ENCODE results near the gene ZEB2. TPM values are rescaled to one million over a fixed set of nuclear protein-coding genes. Genes with fewer than 3 reads are reported as not detected.

ZEB2 gene
- total and polyA plus RNA-seq, 2 of the 13 experiments (the other 11 are each of a cell fraction or from before 2014, with no cell fraction given) = 0.07 TPM; not detected in 1

GRCh38 chr2:144512891-144513351 lies 7.0 kb downstream of the ZEB2 start:
- FAIRE-seq (no peak), DNase-seq (ENCODE audit: low spot score) (no peak), ATAC-seq (no peak)
- H3K79me2 ChIP-seq (ENCODE audit: insufficient read depth, low read length) = no peaks in the 10 kb centered on the region
- in situ Hi-C loops (cut with HindIII; ENCODE audit: extremely low pct_ligation_motif_present, low pct_unique_long_range_greater_than_20kb) = no loop called here
- peaks cover 4 to 92% of the 10 kb centered on the region in 2 experiments; a peak in 4 of 5 replicates for H3K27me3 ChIP-seq (ENCODE audit: control insufficient read depth in 1 of 2, insufficient read depth in 2 of 2, low read length in 2 of 2)
- no peak overlapping the region for H3K27ac ChIP-seq (ENCODE audit: extremely low read length, insufficient read depth, low read length)
- ChIA-PET CTCF (ENCODE audit: low intra/inter-chr PET ratio, low total read pairs) (no interaction called here), POLR2A (no interaction called here)
- no peak for TF ChIP-seq HOXD1 (CRISPR knock-in tag; IDR thresholded peaks at IDR 0.05)
- no peak for TF ChIP-seq SMAD1 (CRISPR knock-in tag; IDR thresholded peaks at IDR 0.05; ENCODE audit: borderline replicate concordance, low read depth)
- TF ChIP-seq PCBP2 (optimal IDR thresholded peaks at IDR 0.05; ENCODE audit: low read depth, low read length, poor library complexity, severe bottlenecking) = no peak
- TF ChIP-seq, protein P1, sequence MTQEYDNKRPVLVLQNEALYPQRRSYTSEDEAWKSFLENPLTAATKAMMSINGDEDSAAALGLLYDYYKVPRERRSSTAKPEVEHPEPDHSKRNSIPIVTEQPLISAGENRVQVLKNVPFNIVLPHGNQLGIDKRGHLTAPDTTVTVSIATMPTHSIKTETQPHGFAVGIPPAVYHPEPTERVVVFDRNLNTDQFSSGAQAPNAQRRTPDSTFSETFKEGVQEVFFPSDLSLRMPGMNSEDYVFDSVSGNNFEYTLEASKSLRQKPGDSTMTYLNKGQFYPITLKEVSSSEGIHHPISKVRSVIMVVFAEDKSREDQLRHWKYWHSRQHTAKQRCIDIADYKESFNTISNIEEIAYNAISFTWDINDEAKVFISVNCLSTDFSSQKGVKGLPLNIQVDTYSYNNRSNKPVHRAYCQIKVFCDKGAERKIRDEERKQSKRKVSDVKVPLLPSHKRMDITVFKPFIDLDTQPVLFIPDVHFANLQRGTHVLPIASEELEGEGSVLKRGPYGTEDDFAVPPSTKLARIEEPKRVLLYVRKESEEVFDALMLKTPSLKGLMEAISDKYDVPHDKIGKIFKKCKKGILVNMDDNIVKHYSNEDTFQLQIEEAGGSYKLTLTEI (CRISPR knock-in tag; conservative IDR thresholded peaks at IDR 0.05) = no peak
- no peak for TF ChIP-seq MXI1 (IDR thresholded peaks at IDR 0.05; ENCODE audit: borderline replicate concordance, low read depth, low read length)
- no peak for TF ChIP-seq SUZ12 (IDR thresholded peaks at IDR 0.05; ENCODE audit: low read depth, low read length)
- no peaks in the 10 kb centered on the region for H3K9me3 ChIP-seq (ENCODE audit: low read length)
- H2AFZ ChIP-seq (ENCODE audit: low read length) = no peak overlapping the region
- no peak overlapping the region for H3K4me2 ChIP-seq (ENCODE audit: low read depth, low read length)
- no peak overlapping the region for H3K4me3 ChIP-seq (replicated peaks in 1 of 3; ENCODE audit: insufficient read depth in 1 of 3, low read depth in 2 of 3, low read length in 3 of 3)
- intact Hi-C loops (cut with micrococcal nuclease; ENCODE audit: unreplicated experiment) = no loop called here
- WGBS (ENCODE audit: low lambda C conversion rate) = 8% methylated on average over 5 of the region's 5 CpGs
- no TSS peak for BruUV-seq (replicated peaks)
- no peaks in the 10 kb centered on the region for H4K20me1 ChIP-seq (ENCODE audit: insufficient read depth, low read length)
- no peak overlapping the region for H3K9ac ChIP-seq (ENCODE audit: insufficient read depth, low read depth, low read length)
- no peaks in the 10 kb centered on the region for H3K36me3 ChIP-seq (replicated peaks in 1 of 2; ENCODE audit: control insufficient read depth in 1 of 2, insufficient read depth in 2 of 2, low read length in 2 of 2)
- 0 out of 2 replicates have a peak, but pooled peaks cover 5% of the 10 kb centered on the region for H3K4me1 ChIP-seq (ENCODE audit: insufficient read depth, low read length)

- Histone ChIP-seq H3K36me3 (replicated peaks in 1 of 2; ENCODE audit: control insufficient read depth in 1 of 2, insufficient read depth in 2 of 2, low read length in 2 of 2) (no peaks in the 10 kb centered on the region), H3K4me2 (ENCODE audit: low read depth, low read length) (no peak overlapping the region), H4K20me1 (ENCODE audit: insufficient read depth, low read length) (no peaks in the 10 kb centered on the region), H3K4me1 (ENCODE audit: insufficient read depth, low read length) (0 out of 2 replicates have a peak, but pooled peaks cover under 1% of the 10 kb centered on the region), H3K9me3 (ENCODE audit: low read length) (no peaks in the 10 kb centered on the region), H3K9ac (ENCODE audit: insufficient read depth, low read depth, low read length) (no peak overlapping the region), H3K79me2 (ENCODE audit: insufficient read depth, low read length) (no peaks in the 10 kb centered on the region), H3K27ac (ENCODE audit: extremely low read length, insufficient read depth, low read length) (no peak overlapping the region), H3K27me3 (ENCODE audit: control insufficient read depth in 1 of 2, insufficient read depth in 2 of 2, low read length in 2 of 2) (peaks cover 4 to 91% of the 10 kb centered on the region in 2 experiments; a peak in 4 of 5 replicates), H3K4me3 (replicated peaks in 1 of 3; ENCODE audit: insufficient read depth in 1 of 3, low read depth in 2 of 3, low read length in 3 of 3) (no peak overlapping the region), H2AFZ (ENCODE audit: low read length) (no peak overlapping the region)
- ATAC-seq = no peak
- WGBS (ENCODE audit: low lambda C conversion rate) = 4% methylated on average over 3 of the region's 3 CpGs
- in situ Hi-C loops (cut with HindIII; ENCODE audit: extremely low pct_ligation_motif_present, low pct_unique_long_range_greater_than_20kb) (no loop called here), intact Hi-C loops (cut with micrococcal nuclease; ENCODE audit: unreplicated experiment) (no loop called here)
- no peak for FAIRE-seq
- no TSS peak for BruUV-seq (replicated peaks)
- no peak for DNase-seq (ENCODE audit: low spot score)
- POLR2A ChIA-PET = no interaction called here
- CTCF ChIA-PET (ENCODE audit: low intra/inter-chr PET ratio, low total read pairs) = no interaction called here
- no peak for TF ChIP-seq ZBTB39 (CRISPR knock-in tag; IDR thresholded peaks at IDR 0.05)
- TF ChIP-seq KDM5B (CRISPR knock-in tag; IDR thresholded peaks at IDR 0.05; ENCODE audit: borderline replicate concordance) = no peak
- TF ChIP-seq RARG (CRISPR knock-in tag; IDR thresholded peaks at IDR 0.05; ENCODE audit: low read depth) = no peak
- TF ChIP-seq JARID2 (CRISPR knock-in tag; IDR thresholded peaks at IDR 0.05; ENCODE audit: insufficient replicate concordance) = no peak
- TF ChIP-seq ZNF180 (CRISPR knock-in tag; IDR thresholded peaks at IDR 0.05; ENCODE audit: borderline replicate concordance, low read depth) = no peak
- TF ChIP-seq NFYB (CRISPR knock-in tag; IDR thresholded peaks at IDR 0.05) = no peak
- TF ChIP-seq ZNF7 (CRISPR knock-in tag; IDR thresholded peaks at IDR 0.05) = no peak
- no peak for TF ChIP-seq ZNF563 (CRISPR knock-in tag; IDR thresholded peaks at IDR 0.05)
- TF ChIP-seq, protein P2, sequence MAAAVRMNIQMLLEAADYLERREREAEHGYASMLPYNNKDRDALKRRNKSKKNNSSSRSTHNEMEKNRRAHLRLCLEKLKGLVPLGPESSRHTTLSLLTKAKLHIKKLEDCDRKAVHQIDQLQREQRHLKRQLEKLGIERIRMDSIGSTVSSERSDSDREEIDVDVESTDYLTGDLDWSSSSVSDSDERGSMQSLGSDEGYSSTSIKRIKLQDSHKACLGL (CRISPR knock-in tag; IDR thresholded peaks at IDR 0.05) = no peak
- no peak for TF ChIP-seq MEF2D (CRISPR knock-in tag; IDR thresholded peaks at IDR 0.05)
Observed at GRCh38 chr2:144512470-144512869, 7.4 kb downstream of the ZEB2 start.

All from HepG2 (cell line).